ENCODE data around the gene RNF5. TPM values are rescaled to one million over a fixed set of nuclear protein-coding genes. Genes with fewer than 3 reads are reported as not detected.

Gene RNF5
- total and polyA plus RNA-seq, 9 of the 15 experiments (the other 6 are each of a cell fraction or from before 2014, with no cell fraction given), result 62.2 to 245 (median 129) TPM

- peak in 1 of 2 experiments; percentile 97; a peak in 2 of 4 replicates for TF ChIP-seq MNT (conservative IDR thresholded peaks at IDR 0.05)
- peak; percentile 98 for TF ChIP-seq MTA1 (IDR thresholded peaks at IDR 0.05; ENCODE audit: borderline replicate concordance)
- no peak; the same call in none of the 2 replicates for TF ChIP-seq MTA3 (IDR thresholded peaks at IDR 0.05; ENCODE audit: borderline replicate concordance)
- peak; percentile 74 for TF ChIP-seq HNRNPLL (IDR thresholded peaks at IDR 0.05; ENCODE audit: low read depth, low read length, poor library complexity, severe bottlenecking)
- 0 out of 2 replicates have a peak, but pooled peaks have one; percentile 34 for TF ChIP-seq MECOM (CRISPR knock-in tag; IDR thresholded peaks at IDR 0.05)
- peak; percentile 72 for TF ChIP-seq CHD1 (IDR thresholded peaks at IDR 0.05; ENCODE audit: low read length)
- TF ChIP-seq NKRF (IDR thresholded peaks at IDR 0.05; ENCODE audit: borderline replicate concordance), result no peak; the same call in 1 of the 2 replicates
- no peak for TF ChIP-seq PML (IDR thresholded peaks at IDR 0.05; ENCODE audit: low read length)
- no peak for TF ChIP-seq PBX2 (CRISPR knock-in tag; IDR thresholded peaks at IDR 0.05; ENCODE audit: low read depth)
- TF ChIP-seq PBX2 (tag; conservative IDR thresholded peaks at IDR 0.05; ENCODE audit: low read depth), result no peak
- TF ChIP-seq LCOR (CRISPR knock-in tag; IDR thresholded peaks at IDR 0.05), result peak; percentile 78
- TF ChIP-seq RBM34 (IDR thresholded peaks at IDR 0.05; ENCODE audit: borderline replicate concordance, insufficient read depth, low read length), result no peak
- TF ChIP-seq ARID4B (CRISPR knock-in tag; IDR thresholded peaks at IDR 0.05), result peak; percentile 16; the same call in 1 of the 2 replicates
- TF ChIP-seq TRIM28 (IDR thresholded peaks at IDR 0.05), result no peak
- TF ChIP-seq ZNF589 (CRISPR knock-in tag; IDR thresholded peaks at IDR 0.05; ENCODE audit: low read depth), result peak; percentile 88
- no peak for TF ChIP-seq BCL6 (CRISPR knock-in tag; IDR thresholded peaks at IDR 0.05)
Observed at GRCh38 chr6:32153564-32154513, 24.4 kb upstream of the RNF5 start, which contains the start of gene PPT2 (continued).

All from K562 (cell line).